ACC112 (cell line): ENCODE data around the gene DYNLT4.
A peak's percentile ranks its signal among the peaks of the same experiment; 100 is the strongest.

ENCODE experiments used
- H2AFZ ChIP-seq: fragments of 200-600 bp; sonication (generic); one replicate; pipeline ENCODE4 v1.6.0; 2017; ENCODE audit warnings: antibody characterized with exemption, low read length; ENCODE audit not compliant: unreplicated experiment
- H3K27ac ChIP-seq: fragments of 200-600 bp; sonication (generic); 2 replicates; pipeline ENCODE4 v1.5.1; 2014; ENCODE audit warnings: low read depth, mild to moderate bottlenecking, antibody characterized with exemption, low read length, moderate library complexity
- H3K27me3 ChIP-seq: fragments of 200-600 bp; sonication (generic); 2 replicates; pipeline ENCODE4 v1.6.1; 2014; ENCODE audit warnings: mild to moderate bottlenecking, antibody characterized with exemption, low read length, moderate library complexity, mixed read lengths; ENCODE audit not compliant: insufficient read depth
- H3K36me3 ChIP-seq: fragments of 200-600 bp; sonication (generic); 2 replicates; pipeline ENCODE4 v1.6.1; 2016; ENCODE audit warnings: mild to moderate bottlenecking, antibody characterized with exemption, low read length, moderate library complexity, mixed read lengths; ENCODE audit not compliant: insufficient read depth
- H3K4me1 ChIP-seq: fragments of 200-600 bp; sonication (generic); one replicate; pipeline ENCODE4 v1.6.1; 2016; ENCODE audit warnings: low read length, mixed read lengths; ENCODE audit not compliant: insufficient read depth, unreplicated experiment, control insufficient read depth
- H3K4me3 ChIP-seq: fragments of 200-600 bp; sonication (generic); 2 replicates; pipeline ENCODE4 v1.5.1; 2014; ENCODE audit warnings: mild to moderate bottlenecking, low read depth, low read length
- H3K79me2 ChIP-seq: fragments of 200-600 bp; sonication (generic); one replicate; pipeline ENCODE4 v1.6.0; 2016; ENCODE audit warnings: low read length; ENCODE audit not compliant: control insufficient read depth, unreplicated experiment, insufficient read depth

DYNLT4 gene

DNA sequence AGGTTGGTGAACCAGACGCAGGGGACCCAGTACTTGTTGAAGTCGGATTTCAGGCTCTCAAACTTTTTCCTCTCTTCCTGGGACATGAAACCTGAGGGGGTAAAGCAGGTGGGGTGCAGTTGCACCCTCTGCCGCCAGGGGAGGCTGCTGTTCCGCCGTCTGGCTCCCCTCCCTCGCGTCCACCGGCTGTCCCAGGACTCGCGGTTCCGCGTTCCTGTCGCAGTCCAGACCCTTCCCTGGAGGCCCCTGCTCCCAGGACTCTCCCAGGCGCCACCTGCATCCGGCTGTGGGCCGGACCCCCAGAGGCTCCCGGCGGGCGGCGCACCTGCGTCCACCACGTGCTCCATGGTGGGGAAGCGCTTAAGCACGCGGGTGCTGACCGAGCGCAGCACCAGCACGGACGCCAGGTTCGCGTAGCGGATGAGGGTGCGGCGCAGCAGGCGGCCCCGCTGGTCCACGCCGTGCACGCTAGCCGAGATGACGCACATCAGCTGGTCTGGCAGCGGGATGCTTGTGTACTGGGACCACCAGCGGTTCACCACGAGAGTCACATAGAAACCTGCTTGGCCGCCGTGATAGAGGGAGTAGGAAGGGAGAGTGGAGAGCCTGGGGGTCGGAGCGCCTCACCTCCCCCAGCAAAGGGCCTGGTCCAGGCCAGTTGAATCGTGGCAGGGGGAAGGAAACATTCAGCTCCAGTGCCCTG, 20.9 kb downstream of the DYNLT4 start:
- H3K27me3 ChIP-seq: no peaks in the 10 kb centered on the region
- no peaks in the 10 kb centered on the region for H3K79me2 ChIP-seq
- H2AFZ ChIP-seq: peak overlapping the region; percentile 87
- H3K4me3 ChIP-seq: peak overlapping the region; percentile 72
- peaks cover 12% of the 10 kb centered on the region for H3K4me1 ChIP-seq
- no peak overlapping the region for H3K27ac ChIP-seq
- H3K36me3 ChIP-seq: no peaks in the 10 kb centered on the region

DNA sequence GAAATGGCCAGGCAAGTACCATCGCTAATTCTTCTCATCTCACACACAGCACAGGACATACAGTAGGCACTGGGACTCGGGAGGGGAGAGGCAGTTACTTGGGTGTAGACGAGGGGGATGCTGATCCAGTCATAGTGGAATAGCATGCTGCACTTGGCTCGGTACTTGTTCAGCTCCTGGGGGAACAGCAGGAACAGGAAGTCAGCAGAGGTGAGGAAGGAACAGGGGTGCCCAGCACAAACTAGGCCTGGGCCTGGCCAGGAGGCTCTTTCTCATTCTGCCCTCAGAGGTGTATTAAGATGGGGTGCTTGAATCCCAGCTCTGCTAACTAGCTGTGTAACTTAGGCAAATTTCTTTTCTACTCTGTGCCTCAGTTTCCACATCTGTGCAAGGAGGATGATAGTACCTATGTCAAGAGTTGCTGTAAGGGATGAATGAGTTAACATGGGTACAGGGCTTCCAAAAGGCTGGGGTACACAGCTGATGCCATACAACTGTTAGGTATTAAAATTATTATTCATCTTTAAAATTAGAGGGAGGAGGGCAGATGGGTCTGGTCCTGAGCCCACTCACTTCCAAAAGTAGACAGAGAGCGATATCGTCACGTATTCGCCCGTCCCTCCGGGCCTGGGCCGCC, 21.5 kb downstream of the DYNLT4 start:
- no peaks in the 10 kb centered on the region for H3K79me2 ChIP-seq
- H3K4me1 ChIP-seq: peaks cover 12% of the 10 kb centered on the region
- H3K27me3 ChIP-seq: no peaks in the 10 kb centered on the region
- no peaks in the 10 kb centered on the region; the same call in 1 of the 2 replicates for H3K36me3 ChIP-seq
- no peak overlapping the region for H2AFZ ChIP-seq
- peak overlapping the region; percentile 72 for H3K4me3 ChIP-seq
- no peak overlapping the region for H3K27ac ChIP-seq

DNA sequence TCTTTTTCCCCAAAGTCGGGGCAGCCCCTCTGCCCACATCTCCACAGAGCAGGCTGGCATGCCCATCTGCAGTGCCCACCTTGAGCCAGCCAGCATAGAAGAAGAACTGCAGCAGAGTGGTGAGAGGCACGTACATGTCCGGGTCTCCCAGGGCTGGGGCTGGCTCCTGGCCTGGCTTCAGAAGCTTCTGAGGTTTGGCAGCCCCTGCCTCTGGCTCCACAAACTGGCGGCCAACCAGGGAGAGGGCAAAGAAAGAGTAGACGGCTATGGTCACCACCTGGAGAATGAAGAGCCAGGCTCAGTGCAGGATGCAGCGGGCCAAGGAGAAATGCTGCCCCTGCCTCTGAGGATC, 22.1 kb downstream of the DYNLT4 start:
- Histone ChIP-seq H3K4me3 (no peak overlapping the region), H3K79me2 (no peaks in the 10 kb centered on the region), H3K27me3 (no peaks in the 10 kb centered on the region), H3K36me3 (no peaks in the 10 kb centered on the region; the same call in 1 of the 2 replicates), H2AFZ (no peak overlapping the region), H3K4me1 (peaks cover 12% of the 10 kb centered on the region), H3K27ac (no peak overlapping the region)

DNA sequence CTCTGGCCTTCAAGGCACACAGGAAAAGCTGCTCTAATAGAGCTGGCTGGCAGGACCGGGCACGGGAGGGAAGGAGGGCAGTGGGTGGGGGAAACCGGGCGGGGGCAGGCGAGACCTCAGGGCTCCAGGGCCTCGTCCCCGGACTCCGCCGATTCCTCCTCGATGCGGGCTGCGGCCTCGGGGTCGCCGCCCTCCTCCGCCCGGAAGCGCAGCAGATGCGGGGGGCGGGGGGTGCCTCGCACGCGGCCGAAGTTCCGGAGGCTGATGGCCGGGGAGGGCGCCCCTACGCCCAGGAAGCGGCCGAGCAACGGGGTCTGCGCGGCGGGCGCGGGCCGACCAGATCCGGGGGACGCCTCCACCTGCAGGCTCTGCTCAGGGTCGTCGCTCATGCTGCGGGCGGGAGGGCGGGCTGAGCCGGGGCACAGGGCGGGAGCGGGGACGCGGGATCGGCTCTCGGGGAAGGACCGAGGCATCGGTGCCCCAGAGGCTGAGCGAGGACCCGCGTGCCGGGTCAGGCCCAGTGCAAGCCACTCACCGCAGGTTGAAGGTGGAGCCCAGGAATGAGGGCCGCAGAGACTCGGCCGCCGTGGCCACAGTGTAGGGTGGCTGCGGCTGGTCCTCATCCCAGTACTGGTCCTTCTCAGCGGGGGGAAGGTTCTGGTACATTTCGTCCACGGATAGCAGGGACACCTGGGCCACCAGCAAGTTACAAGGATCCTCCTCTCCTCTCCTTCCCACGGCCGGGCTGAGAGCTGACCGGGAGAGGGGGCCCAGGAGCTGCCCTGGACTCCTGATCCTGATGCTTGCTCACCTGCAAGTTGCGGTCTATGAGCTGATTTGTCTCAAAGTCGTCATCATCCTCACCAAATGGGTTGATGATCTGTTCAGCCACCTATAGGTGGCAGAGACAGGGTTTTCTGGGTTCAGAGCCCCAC, 22.8 kb downstream of the DYNLT4 start:
- H3K27ac ChIP-seq: no peak overlapping the region
- H3K4me3 ChIP-seq: peak overlapping the region; percentile 70
- H3K27me3 ChIP-seq: no peaks in the 10 kb centered on the region
- H3K4me1 ChIP-seq: peaks cover 12% of the 10 kb centered on the region
- peak overlapping the region; percentile 51 for H2AFZ ChIP-seq
- no peaks in the 10 kb centered on the region; the same call in 1 of the 2 replicates for H3K36me3 ChIP-seq
- no peaks in the 10 kb centered on the region for H3K79me2 ChIP-seq

DNA sequence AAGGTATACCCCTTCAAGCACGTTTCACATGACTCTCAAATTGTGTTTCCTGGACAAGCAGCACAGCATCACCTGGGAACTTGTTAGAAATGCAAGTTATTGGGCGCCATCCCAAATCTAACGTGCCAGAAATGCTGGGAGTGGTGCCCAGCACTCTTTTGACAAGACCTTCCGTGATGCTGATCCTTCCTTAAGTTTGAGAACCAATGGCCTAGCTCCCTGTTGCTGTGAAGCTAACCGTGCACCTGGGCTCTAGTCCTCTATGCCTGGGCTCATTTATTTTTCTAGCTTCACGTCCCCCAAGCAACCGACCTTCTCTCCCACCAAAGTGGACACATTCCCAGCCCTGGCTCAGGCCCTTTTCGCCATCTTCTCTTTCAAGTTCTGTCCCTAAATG, 23.5 kb downstream of the DYNLT4 start:
- peak overlapping the region; percentile 70 for H3K4me3 ChIP-seq
- no peak overlapping the region for H3K27ac ChIP-seq
- H3K27me3 ChIP-seq: no peaks in the 10 kb centered on the region
- peaks cover 12% of the 10 kb centered on the region for H3K4me1 ChIP-seq
- H3K79me2 ChIP-seq: peaks cover 6% of the 10 kb centered on the region
- peaks cover 5% of the 10 kb centered on the region; the same call in 1 of the 2 replicates for H3K36me3 ChIP-seq
- H2AFZ ChIP-seq: peak overlapping the region; percentile 32

DNA sequence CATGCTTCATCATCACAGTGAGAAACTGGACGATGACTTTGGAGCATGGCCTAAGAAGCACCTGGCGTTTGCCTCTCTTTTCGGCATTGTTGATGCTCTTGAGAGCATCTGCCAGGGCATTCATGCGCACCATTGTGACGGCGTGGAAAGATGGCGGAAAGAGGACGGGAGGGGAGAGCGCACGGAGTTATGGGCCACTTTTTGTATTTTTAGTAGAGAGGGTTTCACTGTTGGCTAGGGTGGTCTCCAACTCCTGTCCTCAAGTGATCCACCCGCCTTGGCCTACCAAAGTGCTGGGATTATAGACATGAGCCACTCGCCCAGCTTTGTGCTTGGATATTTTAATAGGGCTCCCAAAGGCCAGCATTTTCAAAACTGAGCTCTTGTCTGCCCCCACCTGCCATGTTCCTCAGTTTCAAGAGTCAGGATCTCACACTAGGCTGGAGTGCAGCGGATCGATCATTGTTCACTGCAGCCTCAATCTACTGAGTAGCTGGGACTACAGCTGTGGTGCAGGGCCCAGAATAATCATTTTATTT, 26.5 kb downstream of the DYNLT4 start:
- no peak overlapping the region for H2AFZ ChIP-seq
- no peak overlapping the region for H3K4me3 ChIP-seq
- peaks cover 36% of the 10 kb centered on the region for H3K79me2 ChIP-seq
- peaks cover 21% of the 10 kb centered on the region for H3K4me1 ChIP-seq
- H3K27me3 ChIP-seq: no peaks in the 10 kb centered on the region
- H3K27ac ChIP-seq: no peak overlapping the region
- H3K36me3 ChIP-seq: peaks cover 27% of the 10 kb centered on the region; the same call in 1 of the 2 replicates

DNA sequence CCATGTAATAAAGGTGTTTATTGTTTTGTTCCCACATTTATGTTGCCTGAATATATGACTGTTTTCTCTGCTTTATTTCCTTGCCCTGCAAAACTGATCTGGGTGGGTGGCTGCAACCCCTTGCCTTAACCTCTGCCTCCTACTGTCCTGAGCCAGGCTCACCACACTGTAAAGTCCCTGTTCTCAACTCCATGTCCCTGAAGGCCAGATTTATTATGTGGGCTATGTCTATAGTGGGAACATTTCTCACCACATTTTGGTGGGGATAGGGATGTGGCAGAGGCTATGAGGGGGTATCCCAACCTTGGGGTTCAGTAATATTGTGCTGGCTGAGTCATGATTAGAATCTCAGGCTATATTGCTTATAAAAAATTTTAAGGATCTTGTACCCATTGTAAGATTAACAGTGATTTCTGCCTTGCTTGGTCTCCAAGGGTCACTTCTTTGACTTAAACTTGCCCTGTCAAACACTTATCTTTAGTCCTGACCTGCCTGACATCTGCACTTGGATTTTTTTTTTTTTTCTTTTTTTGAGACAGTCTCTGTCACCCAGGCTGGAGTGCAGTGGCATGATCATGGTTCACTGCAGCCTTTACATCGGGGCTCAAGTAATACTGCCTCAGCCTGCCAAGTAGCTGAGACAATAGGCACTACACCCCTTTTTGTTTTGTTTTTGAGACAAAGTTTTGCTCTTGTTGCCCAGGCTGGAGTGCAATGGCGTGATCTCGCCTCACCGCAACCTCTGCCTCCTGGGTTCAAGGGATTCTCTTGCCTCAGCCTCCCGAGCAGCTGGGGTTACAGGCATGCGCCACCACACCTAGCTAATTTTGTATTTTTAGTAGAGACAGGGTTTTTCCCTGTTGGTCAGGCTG, 28.2 kb downstream of the DYNLT4 start:
- peaks cover 27% of the 10 kb centered on the region; the same call in 1 of the 2 replicates for H3K36me3 ChIP-seq
- peak overlapping the region; percentile 87 for H3K4me3 ChIP-seq
- H3K27me3 ChIP-seq: no peaks in the 10 kb centered on the region
- no peak overlapping the region for H2AFZ ChIP-seq
- H3K79me2 ChIP-seq: peaks cover 45% of the 10 kb centered on the region
- H3K27ac ChIP-seq: no peak overlapping the region
- peaks cover 17% of the 10 kb centered on the region for H3K4me1 ChIP-seq

DNA sequence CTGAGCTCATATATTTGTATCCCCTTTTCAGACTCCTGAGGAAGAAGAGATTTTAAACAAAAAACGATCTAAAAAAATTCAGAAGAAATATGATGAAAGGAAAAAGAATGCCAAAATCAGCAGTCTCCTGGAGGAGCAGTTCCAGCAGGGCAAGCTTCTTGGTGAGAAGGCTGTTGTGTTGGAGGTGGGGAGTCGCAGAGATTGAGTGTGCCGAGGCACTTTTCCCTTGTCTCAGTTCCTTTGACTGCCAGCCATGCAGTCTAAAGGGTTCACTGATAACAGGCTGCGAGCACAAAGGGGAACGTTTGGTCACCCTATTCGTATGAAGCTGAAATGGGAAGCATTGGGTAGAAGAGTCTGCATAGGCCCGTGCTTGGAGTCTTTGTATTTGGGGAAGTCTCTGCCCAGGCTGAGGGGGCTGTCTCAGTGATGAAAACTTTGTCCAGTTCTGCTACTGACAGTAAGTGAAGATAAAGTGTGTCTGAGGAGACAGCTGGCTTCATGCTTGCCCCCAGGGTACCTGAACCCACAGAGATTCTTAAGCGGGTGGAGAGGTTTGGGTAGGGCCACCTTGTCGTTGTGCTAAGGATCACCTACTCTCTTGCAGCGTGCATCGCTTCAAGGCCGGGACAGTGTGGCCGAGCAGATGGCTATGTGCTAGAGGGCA, 29.0 kb downstream of the DYNLT4 start:
- Histone ChIP-seq H2AFZ (no peak overlapping the region), H3K27ac (no peak overlapping the region), H3K4me3 (peak overlapping the region; percentile 87), H3K4me1 (peaks cover 12% of the 10 kb centered on the region), H3K79me2 (peaks cover 45% of the 10 kb centered on the region), H3K36me3 (peaks cover 27% of the 10 kb centered on the region; the same call in 1 of the 2 replicates), H3K27me3 (no peaks in the 10 kb centered on the region)

DNA sequence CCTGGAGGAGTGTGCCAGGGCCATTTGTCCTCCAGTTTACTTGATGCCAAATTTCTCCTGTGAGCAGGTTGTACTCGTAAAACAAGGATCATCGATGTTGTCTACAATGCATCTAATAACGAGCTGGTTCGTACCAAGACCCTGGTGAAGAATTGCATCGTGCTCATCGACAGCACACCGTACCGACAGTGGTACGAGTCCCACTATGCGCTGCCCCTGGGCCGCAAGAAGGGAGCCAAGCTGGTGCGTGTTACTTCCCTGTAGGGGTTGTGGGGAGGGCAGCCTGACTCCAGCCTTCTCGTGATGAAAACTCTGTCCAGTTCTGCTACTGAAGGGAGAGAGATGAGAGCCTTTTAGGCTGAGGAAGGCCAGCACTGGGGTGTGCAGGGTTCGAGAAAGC, 29.6 kb downstream of the DYNLT4 start:
- no peak overlapping the region for H2AFZ ChIP-seq
- H3K36me3 ChIP-seq: peaks cover 27% of the 10 kb centered on the region; the same call in 1 of the 2 replicates
- H3K27me3 ChIP-seq: no peaks in the 10 kb centered on the region
- H3K4me1 ChIP-seq: peaks cover 12% of the 10 kb centered on the region
- no peak overlapping the region for H3K27ac ChIP-seq
- H3K79me2 ChIP-seq: peaks cover 45% of the 10 kb centered on the region
- H3K4me3 ChIP-seq: peak overlapping the region; percentile 87
